Stimulated activated CD4-positive, alpha-beta T cell treated with anti-CD3 and anti-CD28 coated beads, Interleukin-15, amount 100 ng/mL, for 48 hours (primary cell): ENCODE data around the gene FRY.
"Not testable (repeated sequence)": the region's sequence is repeated elsewhere in the genome, so short reads cannot be mapped to it uniquely, and the experiment has no call there.

Source experiments
- DNase-seq, 2 donors: peaks; one replicate each; pipeline ENCODE4 v3.0.0-alpha.2; 2020; ENCODE audit warnings: low read depth in 2 of 2

The FRY gene

GRCh38 chr13:32040689-32041088, 9.1 kb downstream of the FRY start:
- DNase-seq: no peak

GRCh38 chr13:32041429-32041828, 9.9 kb downstream of the FRY start:
- no peak for DNase-seq

- DNase-seq: no peak
Observed at GRCh38 chr13:32042551-32042950, 11.0 kb downstream of the FRY start.

- no peak for DNase-seq
Observed at GRCh38 chr13:32044446-32044845, 12.9 kb downstream of the FRY start.

- no peak for DNase-seq
Observed at GRCh38 chr13:32045537-32045936, 14.0 kb downstream of the FRY start.

GRCh38 chr13:32045982-32046785, 14.6 kb downstream of the FRY start:
- DNase-seq: no peak

GRCh38 chr13:32047088-32047487, 15.5 kb downstream of the FRY start:
- DNase-seq: no peak

- no peak for DNase-seq
Observed at GRCh38 chr13:32047793-32048192, 16.2 kb downstream of the FRY start.

- DNase-seq: no peak
Observed at GRCh38 chr13:32048816-32049215, 17.2 kb downstream of the FRY start.

- DNase-seq: no peak
Observed at GRCh38 chr13:32051156-32051555, 19.6 kb downstream of the FRY start.

GRCh38 chr13:32056316-32056715, 24.7 kb downstream of the FRY start:
- DNase-seq: no peak

GRCh38 chr13:32057325-32057724, 25.8 kb downstream of the FRY start:
- DNase-seq: not testable (repeated sequence)

- no peak for DNase-seq
Observed at GRCh38 chr13:32059511-32059984, 28.0 kb downstream of the FRY start.

GRCh38 chr13:32060401-32060878, 28.9 kb downstream of the FRY start:
- no peak for DNase-seq

GRCh38 chr13:32063619-32064233, 32.2 kb downstream of the FRY start:
- no peak for DNase-seq

GRCh38 chr13:32067149-32067961, 35.8 kb downstream of the FRY start:
- no peak for DNase-seq

- DNase-seq: no peak
Observed at GRCh38 chr13:32068255-32068654, 36.7 kb downstream of the FRY start.

- no peak for DNase-seq
Observed at GRCh38 chr13:32073180-32073864, 41.7 kb downstream of the FRY start.

GRCh38 chr13:32075170-32075851, 43.7 kb downstream of the FRY start:
- no peak for DNase-seq

- DNase-seq: no peak
Observed at GRCh38 chr13:32079587-32079986, 48.0 kb downstream of the FRY start.

GRCh38 chr13:32080328-32080744, 48.8 kb downstream of the FRY start:
- no peak for DNase-seq
